Thoracic aorta (tissue), 2 donors: ENCODE measurements around the gene BEND4. TPM values are rescaled to one million over a fixed set of nuclear protein-coding genes. Genes with fewer than 3 reads are reported as not detected.

Experiments used
- ATAC-seq: fragments of 150-250 bp; one replicate; pipeline ENCODE4 v1.8.0; 2017; ENCODE audit warnings: low read depth; ENCODE audit not compliant: insufficient number of reproducible peaks, low FRiP score
- DNase-seq: peaks from one replicate; pipeline ENCODE4 v3.0.0-alpha.2; 2020; ENCODE audit warnings: low spot score
- H3K27ac ChIP-seq, 2 donors: fragments of 200-600 bp; sonication (generic); 1 replicate in 1 of 2; 2 replicates in 1 of 2; pipeline ENCODE4 v1.5.1; 2016; ENCODE audit warnings: mild to moderate bottlenecking in 2 of 2, moderate library complexity in 2 of 2
- H3K27me3 ChIP-seq: fragments of 200-600 bp; sonication (generic); replicated peaks from 2 replicates; pipeline ENCODE4 v1.6.0; 2016; ENCODE audit warnings: mild to moderate bottlenecking; ENCODE audit not compliant: insufficient read depth
- H3K36me3 ChIP-seq: fragments of 200-600 bp; sonication (generic); one replicate; pipeline ENCODE4 v1.5.1; 2016
- H3K4me1 ChIP-seq, 2 donors: fragments of 200-600 bp; sonication (generic); 1 replicate in 1 of 2; 2 replicates in 1 of 2; pipeline versions ENCODE4 v1.5.1 to v1.6.0; 2016; ENCODE audit warnings: low read depth in 2 of 2, mild to moderate bottlenecking in 1 of 2; ENCODE audit not compliant: control insufficient read depth in 1 of 2
- H3K4me3 ChIP-seq: fragments of 200-600 bp; sonication (generic); 2 replicates; pipeline ENCODE4 v1.5.1; 2016; ENCODE audit warnings: mild to moderate bottlenecking
- H3K9me3 ChIP-seq: fragments of 200-600 bp; sonication (generic); 2 replicates; pipeline ENCODE4 v1.5.1; 2016
- CTCF ChIP-seq: fragments of 200-600 bp; sonication (generic); IDR thresholded peaks from one replicate; pipeline ENCODE4 v1.5.1; 2019; ENCODE audit warnings: antibody characterized with exemption
- total RNA-seq, 2 donors: library from RNA; depleted of rRNA; stranded (reverse); fragments of >200 nt; gene quantifications; one replicate each; pipeline versions ENCODE4 v1.1.0 to v1.2.3, GENCODE V29; 2016

The BEND4 gene
- total RNA-seq, 2 donors from 2014 or later, result 0.28 TPM; not detected in 1

- no peak for DNase-seq
- no peaks in the 10 kb centered on the region for H3K9me3 ChIP-seq
- H3K27ac ChIP-seq, result no peak overlapping the region
- no peak for ATAC-seq
- no peak overlapping the region for H3K4me3 ChIP-seq
- H3K27me3 ChIP-seq, result no peaks in the 10 kb centered on the region
- no peaks in the 10 kb centered on the region for H3K36me3 ChIP-seq
- TF ChIP-seq CTCF, result no peak
- no peaks in the 10 kb centered on the region for H3K4me1 ChIP-seq
Observed at GRCh38 chr4:42078184-42078801, 74.2 kb downstream of the BEND4 start.

- no peaks in the 10 kb centered on the region for H3K9me3 ChIP-seq
- ATAC-seq, result no peak
- H3K27me3 ChIP-seq, result no peaks in the 10 kb centered on the region
- peaks cover 4% of the 10 kb centered on the region for H3K36me3 ChIP-seq
- TF ChIP-seq CTCF, result no peak
- DNase-seq, result no peak
- no peaks in the 10 kb centered on the region for H3K4me1 ChIP-seq
- H3K27ac ChIP-seq, result no peak overlapping the region
- no peak overlapping the region for H3K4me3 ChIP-seq
Observed at GRCh38 chr4:42074294-42074693, 78.2 kb downstream of the BEND4 start.

- Histone ChIP-seq H3K27me3 (no peaks in the 10 kb centered on the region), H3K9me3 (no peaks in the 10 kb centered on the region), H3K4me1 (no peaks in the 10 kb centered on the region), H3K27ac (no peak overlapping the region), H3K36me3 (peaks cover 4% of the 10 kb centered on the region), H3K4me3 (no peak overlapping the region)
- DNase-seq, result no peak
- TF ChIP-seq CTCF, result no peak
- no peak for ATAC-seq
Observed at GRCh38 chr4:42070463-42070862, 82.0 kb downstream of the BEND4 start.

GRCh38 chr4:42067264-42067663 is 85.2 kb downstream of the BEND4 start:
- DNase-seq, result no peak
- Histone ChIP-seq H3K9me3 (no peaks in the 10 kb centered on the region), H3K36me3 (peaks cover 17% of the 10 kb centered on the region), H3K27ac (no peak overlapping the region), H3K27me3 (no peaks in the 10 kb centered on the region), H3K4me1 (no peaks in the 10 kb centered on the region), H3K4me3 (no peak overlapping the region)
- ATAC-seq, result no peak
- TF ChIP-seq CTCF, result no peak

GRCh38 chr4:42066402-42066801 is 86.1 kb downstream of the BEND4 start:
- Histone ChIP-seq H3K9me3 (no peaks in the 10 kb centered on the region), H3K27ac (no peak overlapping the region), H3K27me3 (no peaks in the 10 kb centered on the region), H3K4me1 (no peaks in the 10 kb centered on the region), H3K4me3 (no peak overlapping the region), H3K36me3 (peaks cover 17% of the 10 kb centered on the region)
- ATAC-seq, result no peak
- TF ChIP-seq CTCF, result no peak
- DNase-seq, result no peak

Other genes with a start within 250 kb of the BEND4 start
- 10 to 100 TPM; 20.0 to 32.3 TPM for gene TMEM33, start 217.2 kb downstream of the BEND4 start, total RNA-seq
- gene DCAF4L1, start 170.9 kb downstream of the BEND4 start, total RNA-seq, result under 1 TPM in 1 of 2 donors, not detected in 1; 0.14 TPM
- gene SLC30A9, start 162.1 kb downstream of the BEND4 start, total RNA-seq, result 10 to 100 TPM; 33.2 to 59.2 TPM
- gene SHISA3, start 244.8 kb upstream of the BEND4 start, total RNA-seq, result 10 to 100 TPM; 15.0 to 30.1 TPM